ENCODE results near the gene AEBP1.

The AEBP1 gene

DNA sequence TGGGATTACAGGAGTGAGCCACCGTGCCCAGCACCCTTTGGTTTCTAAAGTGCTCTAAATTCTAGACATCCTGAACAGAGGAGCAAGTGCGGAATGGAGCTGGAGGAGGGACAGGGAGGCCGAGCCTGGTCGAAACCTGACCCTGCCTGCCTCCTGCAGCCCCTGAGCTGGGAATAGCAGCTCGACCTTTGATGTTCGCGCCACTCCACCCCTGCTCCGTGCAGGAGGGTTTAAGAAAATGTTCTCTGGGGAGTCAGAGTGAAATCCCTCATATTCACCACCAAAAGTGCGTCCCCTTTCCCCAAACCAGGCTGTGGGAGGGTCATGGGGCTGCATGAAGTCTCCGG, 40.6 kb upstream of the AEBP1 start:
- no peak for TF ChIP-seq ZNF274 (IDR thresholded peaks at IDR 0.05; ENCODE audit: low read depth, low read length)
- H3K4me3 ChIP-seq (ENCODE audit: low read length): no peak overlapping the region

DNA sequence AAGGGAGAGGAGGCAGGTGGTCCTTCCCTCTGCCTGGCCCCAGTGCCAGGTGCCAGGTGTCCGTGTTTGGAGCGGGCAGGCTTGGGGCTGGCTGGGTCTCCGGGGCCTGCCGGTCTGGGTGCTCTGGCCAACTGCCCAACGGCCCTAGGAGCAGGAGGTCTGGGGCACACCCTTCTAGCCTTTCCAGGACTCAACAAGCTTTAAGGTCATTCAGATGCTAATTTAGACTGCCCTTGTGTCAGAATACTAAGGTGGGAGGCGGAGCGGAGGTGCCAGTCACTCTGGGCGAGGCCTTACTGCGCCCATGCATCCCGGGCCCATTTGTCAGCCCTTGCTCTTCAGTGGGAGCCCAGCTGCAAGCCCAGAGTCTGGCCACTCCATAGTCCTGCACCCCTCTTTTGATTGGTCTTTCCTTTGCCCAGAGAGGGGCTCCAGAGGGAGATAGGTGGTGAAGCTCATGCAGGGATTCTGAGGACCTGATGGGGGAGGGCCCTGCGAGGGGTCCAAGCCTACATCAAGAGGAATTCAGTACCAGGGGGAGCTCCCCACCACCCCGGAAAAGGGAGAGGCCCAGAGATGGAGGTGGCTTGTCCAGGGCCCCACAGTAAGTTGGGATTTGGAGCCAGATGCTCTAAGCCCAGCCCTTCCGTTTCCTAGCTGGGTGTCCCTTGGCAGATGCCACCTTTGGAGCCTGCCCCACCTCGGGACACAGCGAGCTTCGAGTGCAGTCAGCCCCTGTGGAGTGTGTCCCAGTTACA, 40.1 kb upstream of the AEBP1 start:
- TF ChIP-seq ZNF274 (IDR thresholded peaks at IDR 0.05; ENCODE audit: low read depth, low read length): no peak
- H3K4me3 ChIP-seq (ENCODE audit: low read length): no peak overlapping the region

DNA sequence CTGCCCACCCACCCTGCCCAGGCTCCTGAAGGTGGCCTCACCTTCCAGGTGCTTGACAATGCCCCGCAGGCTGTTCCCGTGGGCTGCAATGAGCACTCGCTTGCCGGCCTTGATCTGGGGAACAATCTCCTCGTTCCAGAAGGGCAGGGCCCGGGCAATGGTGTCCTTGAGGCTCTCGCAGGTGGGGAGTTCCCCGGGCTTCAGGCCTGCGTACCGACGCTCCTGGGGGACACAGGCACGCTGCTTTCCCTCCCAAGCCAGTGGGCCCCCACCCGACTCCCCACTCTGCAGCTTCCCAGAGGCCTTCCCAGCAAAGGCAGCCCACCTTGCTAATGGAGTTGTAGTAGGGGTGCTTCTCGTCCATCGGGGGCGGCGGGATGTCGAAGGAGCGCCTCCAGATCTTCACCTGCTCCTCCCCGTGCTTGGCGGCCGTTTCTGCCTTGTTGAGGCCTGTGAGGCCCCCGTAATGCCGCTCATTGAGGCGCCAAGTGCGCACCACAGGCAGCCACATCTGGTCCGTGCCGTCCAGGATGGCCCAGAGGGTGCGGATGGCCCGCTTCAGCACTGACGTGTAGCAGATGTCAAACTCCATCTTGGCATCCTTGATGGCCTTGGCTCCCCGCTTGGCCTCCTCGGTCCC, 39.2 kb upstream of the AEBP1 start:
- no peak for TF ChIP-seq ZNF274 (IDR thresholded peaks at IDR 0.05; ENCODE audit: low read depth, low read length)

DNA sequence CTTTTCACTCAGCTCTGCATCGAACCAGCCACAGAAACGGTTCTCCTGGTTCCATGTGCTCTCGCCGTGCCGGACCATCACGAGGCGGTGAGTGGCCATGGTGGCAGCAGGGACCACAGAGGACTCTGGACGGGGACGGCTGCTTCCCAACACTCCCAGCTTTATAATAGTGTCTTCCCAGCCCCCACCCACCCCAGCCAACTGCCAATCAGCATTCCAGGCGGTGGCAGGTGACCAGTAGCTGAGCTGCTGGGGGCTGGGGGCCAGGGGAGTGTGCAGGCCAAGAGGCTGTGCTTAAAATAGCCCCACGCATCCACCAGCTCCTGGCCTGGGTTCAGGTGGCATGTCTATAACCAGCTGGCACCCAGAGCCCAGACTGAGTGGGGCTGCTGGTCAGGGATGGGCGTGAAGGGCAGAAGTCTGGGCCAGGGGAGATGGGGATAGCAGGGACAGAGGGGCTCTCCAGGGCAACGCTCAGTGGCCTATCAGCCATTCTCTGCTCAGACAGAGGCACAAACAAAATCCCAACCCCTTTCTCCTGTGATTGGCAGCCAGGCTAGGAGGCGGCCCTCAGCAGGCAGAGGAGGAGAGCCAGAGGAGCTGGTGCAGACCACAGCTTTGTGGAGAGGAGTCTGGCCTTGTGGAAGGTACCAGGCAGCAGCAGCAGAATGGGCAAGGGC, 38.6 kb upstream of the AEBP1 start, which contains the start of gene PGAM2:
Gene PGAM2, minus strand, starts transcription at position 137 of the 680 bp plus-strand sequence. Its CDS starts 38 bp downstream, at position 99.
- TF ChIP-seq ZNF274 (IDR thresholded peaks at IDR 0.05; ENCODE audit: low read depth, low read length): no peak
- H3K4me3 ChIP-seq (ENCODE audit: low read length): no peak within 1 kb of the TSS

More for the DNA sequence above, 39.2 kb upstream of the AEBP1 start:
- H3K4me3 ChIP-seq (ENCODE audit: low read length): no peak overlapping the region

DNA sequence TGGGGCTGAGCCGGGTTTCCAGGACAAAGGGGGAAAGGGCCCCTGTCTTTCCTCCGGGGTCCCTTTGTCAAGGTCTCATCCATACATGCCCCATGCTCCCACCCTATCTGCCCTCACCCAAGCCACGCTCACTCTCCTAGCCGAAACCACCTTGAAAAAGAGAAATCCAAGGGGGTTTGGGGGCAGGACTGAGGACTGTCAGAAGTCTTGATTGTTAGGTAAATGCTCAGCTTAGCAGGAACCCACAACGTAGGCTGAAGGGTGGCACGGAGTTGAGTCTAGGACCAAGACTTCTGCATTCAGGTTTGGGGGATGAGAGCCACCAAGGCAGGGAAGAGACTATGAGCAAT, 38.1 kb upstream of the AEBP1 start:
- no peak for TF ChIP-seq ZNF274 (IDR thresholded peaks at IDR 0.05; ENCODE audit: low read depth, low read length)
- no peak overlapping the region for H3K4me3 ChIP-seq (ENCODE audit: low read length)

DNA sequence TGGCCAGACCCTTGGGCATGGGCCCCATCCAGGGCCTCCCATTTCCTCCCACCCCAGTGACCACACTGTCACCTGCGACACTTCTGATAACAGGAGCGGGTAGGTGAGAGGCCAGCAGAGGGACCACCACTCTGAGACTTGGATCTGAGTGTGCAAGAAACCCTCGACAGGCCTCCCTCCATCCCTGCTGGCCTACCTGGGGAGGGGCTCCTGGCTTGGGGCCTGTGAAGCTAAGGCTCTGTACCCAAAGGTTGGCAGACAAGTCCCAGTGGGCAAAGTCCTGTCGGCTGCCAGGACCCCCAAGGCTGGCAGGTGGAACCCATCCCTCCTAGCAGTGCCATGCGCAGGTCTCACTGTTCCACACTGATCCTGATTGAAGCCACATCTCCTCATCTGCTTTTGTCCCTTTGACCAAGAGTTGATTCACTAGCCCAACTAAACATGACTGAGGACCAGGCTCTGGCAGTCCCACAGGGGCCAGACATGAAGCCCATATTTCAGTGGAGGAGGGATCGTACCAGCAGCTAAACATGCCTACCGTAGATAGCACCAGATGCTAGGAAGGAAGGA, 37.6 kb upstream of the AEBP1 start:
- no peak for TF ChIP-seq ZNF274 (IDR thresholded peaks at IDR 0.05; ENCODE audit: low read depth, low read length)
- H3K4me3 ChIP-seq (ENCODE audit: low read length): no peak overlapping the region

DNA sequence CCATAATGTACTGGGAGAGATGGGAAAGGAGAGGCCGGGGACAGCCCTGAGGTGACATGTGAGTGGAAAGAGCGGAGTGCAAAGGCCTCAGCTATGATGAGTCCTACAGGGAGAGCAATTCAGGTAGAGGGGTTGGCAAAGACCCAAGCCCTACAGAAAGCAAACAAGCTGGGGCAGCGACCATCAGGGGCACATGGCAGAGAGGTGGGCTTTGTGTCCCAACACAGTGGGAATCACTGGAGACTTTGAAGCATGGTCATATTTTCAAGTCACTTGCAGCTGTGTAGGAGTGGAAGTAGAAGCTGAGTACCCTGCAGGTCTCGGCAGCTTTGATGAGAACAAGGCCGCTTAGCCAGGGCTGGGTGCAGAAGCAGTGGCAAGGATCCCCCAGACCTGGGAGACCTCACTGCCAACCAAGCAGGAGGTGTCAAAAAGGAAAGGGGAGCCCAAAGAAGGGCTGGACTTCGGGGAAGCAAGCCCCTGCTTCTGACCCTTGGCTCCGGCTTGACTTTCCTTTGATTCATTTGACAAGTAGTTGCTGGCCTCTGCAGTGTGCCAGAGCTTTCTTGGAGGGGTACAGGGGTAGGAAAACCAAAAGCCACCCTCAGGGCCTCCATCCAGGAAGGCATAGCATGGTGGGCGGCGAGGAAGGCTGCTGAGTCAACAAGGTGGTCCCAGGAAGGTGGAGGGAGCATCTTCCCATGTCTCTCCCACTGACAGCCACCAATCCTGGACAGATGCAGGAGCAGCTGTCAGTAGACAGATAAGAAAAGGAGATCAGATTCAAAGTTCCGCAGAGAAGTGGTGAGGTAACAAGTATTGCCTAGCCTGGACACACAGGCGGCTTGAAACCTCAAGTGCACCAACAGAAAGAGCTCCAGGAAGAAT, 36.8 kb upstream of the AEBP1 start:
- no peak for TF ChIP-seq ZNF274 (IDR thresholded peaks at IDR 0.05; ENCODE audit: low read depth, low read length)
- H3K4me3 ChIP-seq (ENCODE audit: low read length): no peak overlapping the region

DNA sequence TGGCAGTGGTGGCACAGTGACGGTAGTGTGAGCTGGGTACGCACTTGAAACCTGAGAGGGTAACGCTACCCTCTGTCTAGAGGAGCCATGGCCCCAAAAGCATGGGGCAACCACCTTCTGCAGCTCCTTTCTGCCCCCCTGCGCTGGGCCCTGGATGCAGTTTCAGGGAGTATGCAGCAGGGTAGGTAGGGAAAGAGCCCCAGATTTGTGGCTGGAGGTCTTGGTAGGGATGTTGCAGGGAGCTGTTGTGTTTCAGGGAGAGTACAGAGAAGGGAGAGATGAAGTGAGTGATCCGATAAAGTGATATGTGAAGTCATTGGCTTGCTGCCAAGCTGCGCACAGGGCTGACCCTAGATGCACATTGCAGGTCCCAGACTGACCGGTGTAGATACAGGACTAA, 36.1 kb upstream of the AEBP1 start:
- H3K4me3 ChIP-seq (ENCODE audit: low read length): no peak overlapping the region
- no peak for TF ChIP-seq ZNF274 (IDR thresholded peaks at IDR 0.05; ENCODE audit: low read depth, low read length)

DNA sequence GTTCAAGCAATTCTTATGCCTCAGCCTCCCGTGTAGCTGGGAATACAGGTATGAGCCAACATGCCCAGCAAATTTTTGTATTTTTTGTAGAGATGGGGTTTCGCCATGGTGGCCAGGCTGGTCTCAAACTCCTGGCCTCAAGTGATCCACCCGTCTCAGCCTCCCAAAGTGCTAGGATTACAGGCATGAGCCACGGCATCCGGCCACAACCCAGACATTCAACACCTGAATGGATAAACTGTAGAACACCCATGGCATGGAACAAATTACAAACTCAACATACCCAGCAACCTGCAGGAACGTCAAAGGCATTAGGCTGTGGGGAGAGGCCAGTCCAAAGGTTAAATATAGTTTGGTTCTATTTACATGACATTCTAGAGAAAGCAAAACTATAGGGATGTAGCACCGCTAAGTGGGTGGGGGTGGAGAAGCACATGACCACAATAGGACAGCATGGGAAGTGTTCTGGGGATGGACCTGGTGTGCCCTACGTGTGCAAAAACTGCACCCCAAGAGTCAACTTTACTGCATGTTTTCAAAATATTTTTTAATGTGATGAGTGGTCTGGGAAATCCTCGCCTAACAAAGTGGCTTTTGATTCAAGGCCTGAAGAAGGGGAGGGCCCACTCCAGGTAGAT, 32.3 kb upstream of the AEBP1 start:
- TF ChIP-seq ZNF274 (IDR thresholded peaks at IDR 0.05; ENCODE audit: low read depth, low read length): no peak
- no peak overlapping the region for H3K4me3 ChIP-seq (ENCODE audit: low read length)

DNA sequence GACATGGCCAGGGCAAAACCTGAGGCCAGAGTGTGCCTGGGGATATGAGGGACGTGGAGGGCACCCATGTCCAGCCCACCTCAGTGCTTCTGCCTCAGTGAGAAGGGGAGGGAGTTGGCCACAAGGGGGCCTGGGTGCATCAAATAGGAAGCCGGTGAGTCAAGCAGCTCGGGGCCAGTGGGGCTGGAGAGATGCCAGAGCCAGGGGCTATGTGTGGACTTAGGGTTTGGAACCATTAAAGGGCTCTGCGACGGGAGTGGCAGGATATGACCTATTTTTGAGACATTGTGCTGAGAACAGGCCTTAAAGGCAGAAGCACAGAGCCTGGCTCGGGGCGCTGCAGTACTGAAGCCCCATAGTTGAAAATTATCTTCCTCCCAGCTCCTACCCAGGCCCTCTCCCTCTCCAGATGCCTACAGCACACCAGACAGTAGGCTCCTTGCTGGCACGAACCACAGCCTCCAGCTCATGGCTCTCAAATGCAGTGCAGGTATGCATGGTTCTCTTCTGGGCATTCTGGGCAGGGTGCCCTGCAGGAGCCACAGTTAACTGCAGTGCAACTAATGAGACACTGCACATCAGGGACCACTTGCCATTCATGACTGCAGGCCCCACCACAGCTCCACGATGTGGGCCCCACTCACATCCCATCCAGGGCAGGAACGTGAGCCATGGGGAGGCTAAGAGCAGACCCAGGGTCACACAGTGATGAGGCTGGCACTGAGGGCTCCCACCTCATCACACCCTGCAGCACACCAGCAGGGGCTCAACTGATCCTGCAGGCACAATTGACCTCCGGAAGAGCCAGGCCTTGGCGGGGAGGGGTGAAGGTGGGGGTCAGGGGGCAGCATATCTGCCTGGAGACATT, 31.5 kb upstream of the AEBP1 start:
- TF ChIP-seq ZNF274 (IDR thresholded peaks at IDR 0.05; ENCODE audit: low read depth, low read length): no peak
- no peak overlapping the region for H3K4me3 ChIP-seq (ENCODE audit: low read length)

DNA sequence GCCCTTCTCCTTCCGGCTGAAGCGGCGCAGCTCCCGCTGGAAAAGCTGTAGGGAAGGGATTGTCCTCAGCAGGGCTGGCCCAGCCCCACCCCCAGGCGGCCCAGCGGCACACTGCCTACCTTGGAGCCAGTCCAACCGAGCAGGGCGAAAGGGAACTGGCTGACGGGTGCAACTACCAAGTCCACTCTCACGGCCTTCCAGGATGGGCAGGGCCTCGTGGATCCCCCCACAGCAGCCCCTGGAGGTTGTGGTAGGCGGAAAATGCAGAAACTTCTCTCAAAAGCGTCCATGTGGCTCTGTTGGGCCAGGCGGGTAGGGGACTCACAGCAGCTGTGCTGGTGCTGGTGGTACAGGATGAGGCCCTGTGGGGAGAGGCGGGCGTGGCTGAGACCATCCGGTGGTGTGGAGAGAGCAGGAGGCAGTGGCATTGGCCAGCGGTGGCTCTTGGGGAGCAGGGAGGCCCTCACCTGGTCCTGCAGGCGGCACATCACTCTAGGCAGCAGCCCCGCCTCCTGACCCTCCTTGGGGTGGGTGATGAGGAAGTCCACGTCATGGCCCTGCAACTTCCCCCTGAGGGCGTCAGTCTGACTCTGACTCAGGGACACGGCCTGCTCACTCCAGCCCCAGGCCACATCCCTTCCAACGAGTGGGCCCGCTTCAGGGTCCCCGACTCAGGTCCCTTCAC, 30.3 kb upstream of the AEBP1 start:
- TF ChIP-seq ZNF274 (IDR thresholded peaks at IDR 0.05; ENCODE audit: low read depth, low read length): no peak
- H3K4me3 ChIP-seq (ENCODE audit: low read length): no peak overlapping the region

DNA sequence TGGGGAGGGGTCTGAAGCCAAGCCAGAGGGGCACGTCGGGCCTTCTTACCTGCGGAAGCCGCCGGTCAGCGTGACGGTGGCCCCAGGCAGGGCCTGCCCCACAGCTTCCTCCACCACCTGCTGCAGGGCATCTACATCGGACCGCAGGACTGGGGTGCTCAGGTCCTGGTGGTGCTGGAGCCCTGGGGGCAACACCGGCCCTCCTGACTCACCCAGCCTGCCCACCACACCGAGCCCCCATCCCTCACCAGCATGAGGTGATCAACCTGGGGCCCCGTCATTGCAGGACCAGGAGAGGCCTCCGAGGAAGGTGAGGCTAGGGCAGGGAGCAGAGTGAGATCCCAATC, 29.8 kb upstream of the AEBP1 start:
- H3K4me3 ChIP-seq (ENCODE audit: low read length): no peak overlapping the region

More for the DNA sequence above, 29.8 kb upstream of the AEBP1 start:
- TF ChIP-seq ZNF274 (IDR thresholded peaks at IDR 0.05; ENCODE audit: low read depth, low read length): no peak
